ELR (cell line): ENCODE measurements around the gene PGLYRP2.
A peak's percentile ranks its signal among the peaks of the same experiment; 100 is the strongest.
"Not testable (repeated sequence)": the region's sequence is repeated elsewhere in the genome, so short reads cannot be mapped to it uniquely, and the experiment has no call there.

Experiments
- DNase-seq: peaks from one replicate; pipeline ENCODE4 v3.0.0-alpha.2; 2015; ENCODE audit warnings: low read depth

Gene PGLYRP2

GRCh38 chr19:15479391-15480345, at the start of gene PGLYRP2:
Gene PGLYRP2, minus strand, starts transcription at chr19:15479501. Its CDS starts 130 bp downstream, at chr19:15479371.
- peak; percentile 17 for DNase-seq

GRCh38 chr19:15527705-15528104, 48.4 kb upstream of the PGLYRP2 start:
- DNase-seq: no peak

GRCh38 chr19:15526408-15526807, 47.1 kb upstream of the PGLYRP2 start:
- no peak for DNase-seq

GRCh38 chr19:15525291-15525690, 46.0 kb upstream of the PGLYRP2 start:
- DNase-seq: no peak

GRCh38 chr19:15524781-15525180, 45.5 kb upstream of the PGLYRP2 start:
- no peak for DNase-seq

- no peak for DNase-seq
Measured at GRCh38 chr19:15519433-15519976, 40.2 kb upstream of the PGLYRP2 start.

GRCh38 chr19:15517778-15518177, 38.5 kb upstream of the PGLYRP2 start:
- no peak for DNase-seq

- no peak for DNase-seq
Measured at GRCh38 chr19:15516363-15516762, 37.1 kb upstream of the PGLYRP2 start.

- not testable (repeated sequence) for DNase-seq
Measured at GRCh38 chr19:15515227-15515625, 35.9 kb upstream of the PGLYRP2 start.

- no peak for DNase-seq
Measured at GRCh38 chr19:15511671-15512424, 32.5 kb upstream of the PGLYRP2 start.

GRCh38 chr19:15508035-15508710, 28.9 kb upstream of the PGLYRP2 start, which contains the start of gene CYP4F22:
Gene CYP4F22, plus strand, starts transcription at chr19:15508525. Its CDS starts 16,812 bp downstream, at chr19:15525337.
- DNase-seq: no peak

GRCh38 chr19:15507068-15508034, 28.1 kb upstream of the PGLYRP2 start:
- DNase-seq: no peak

- no peak for DNase-seq
Measured at GRCh38 chr19:15506074-15506571, 26.8 kb upstream of the PGLYRP2 start.

- no peak for DNase-seq
Measured at GRCh38 chr19:15502264-15502663, 23.0 kb upstream of the PGLYRP2 start.

- DNase-seq: no peak
Measured at GRCh38 chr19:15501596-15501995, 22.3 kb upstream of the PGLYRP2 start.

- no peak for DNase-seq
Measured at GRCh38 chr19:15498910-15499309, 19.6 kb upstream of the PGLYRP2 start.

- no peak for DNase-seq
Measured at GRCh38 chr19:15498156-15498858, 19.0 kb upstream of the PGLYRP2 start.

GRCh38 chr19:15495151-15495550, 15.8 kb upstream of the PGLYRP2 start:
- no peak for DNase-seq

GRCh38 chr19:15488489-15489226, 9.4 kb upstream of the PGLYRP2 start:
- no peak for DNase-seq
